GM12891 (cell line): ENCODE results near the gene CSF3.

Source experiments
- PAX5 ChIP-seq: IDR thresholded peaks from 2 replicates; pipeline ENCODE4 v1.6.1; 2011; ENCODE audit warnings: low read length, moderate library complexity, mild to moderate bottlenecking; ENCODE audit not compliant: insufficient read depth, severe bottlenecking
- POLR2A ChIP-seq: IDR thresholded peaks from 2 replicates; pipeline ENCODE4 v1.6.1; 2011; ENCODE audit warnings: low read depth, low read length, control low read depth
- POLR2AphosphoS5 ChIP-seq: IDR thresholded peaks from 2 replicates; pipeline ENCODE4 v1.6.1; 2011; ENCODE audit warnings: low read depth, low read length, control low read depth
- POU2F2 ChIP-seq: IDR thresholded peaks from 2 replicates; pipeline ENCODE4 v1.6.1; 2011; ENCODE audit warnings: low read depth, mild to moderate bottlenecking, control low read depth, low read length, moderate library complexity
- SPI1 ChIP-seq: IDR thresholded peaks from 2 replicates; pipeline ENCODE4 v1.6.1; 2011; ENCODE audit warnings: low read depth, low read length, control low read depth
- TAF1 ChIP-seq: IDR thresholded peaks from 2 replicates; pipeline ENCODE4 v1.6.1; 2011; ENCODE audit warnings: low read depth, low read length, control low read depth

DNA sequence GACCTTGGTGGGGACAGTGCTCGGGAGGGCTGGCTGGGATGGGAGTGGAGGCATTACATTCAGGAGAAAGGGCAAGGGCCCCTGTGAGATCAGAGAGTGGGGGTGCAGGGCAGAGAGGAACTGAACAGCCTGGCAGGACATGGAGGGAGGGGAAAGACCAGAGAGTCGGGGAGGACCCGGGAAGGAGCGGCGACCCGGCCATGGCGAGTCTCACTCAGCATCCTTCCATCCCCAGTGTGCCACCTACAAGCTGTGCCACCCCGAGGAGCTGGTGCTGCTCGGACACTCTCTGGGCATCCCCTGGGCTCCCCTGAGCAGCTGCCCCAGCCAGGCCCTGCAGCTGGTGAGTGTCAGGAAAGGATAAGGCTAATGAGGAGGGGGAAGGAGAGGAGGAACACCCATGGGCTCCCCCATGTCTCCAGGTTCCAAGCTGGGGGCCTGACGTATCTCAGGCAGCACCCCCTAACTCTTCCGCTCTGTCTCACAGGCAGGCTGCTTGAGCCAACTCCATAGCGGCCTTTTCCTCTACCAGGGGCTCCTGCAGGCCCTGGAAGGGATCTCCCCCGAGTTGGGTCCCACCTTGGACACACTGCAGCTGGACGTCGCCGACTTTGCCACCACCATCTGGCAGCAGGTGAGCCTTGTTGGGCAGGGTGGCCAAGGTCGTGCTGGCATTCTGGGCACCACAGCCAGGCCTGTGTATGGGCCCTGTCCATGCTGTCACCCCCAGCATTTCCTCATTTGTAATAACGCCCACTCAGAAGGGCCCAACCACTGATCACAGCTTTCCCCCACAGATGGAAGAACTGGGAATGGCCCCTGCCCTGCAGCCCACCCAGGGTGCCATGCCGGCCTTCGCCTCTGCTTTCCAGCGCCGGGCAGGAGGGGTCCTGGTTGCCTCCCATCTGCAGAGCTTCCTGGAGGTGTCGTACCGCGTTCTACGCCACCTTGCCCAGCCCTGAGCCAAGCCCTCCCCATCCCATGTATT is 1.1 kb downstream of the CSF3 start:
- no peak for TF ChIP-seq POLR2A
- no peak for TF ChIP-seq POLR2AphosphoS5
- TF ChIP-seq TAF1 = no peak
- TF ChIP-seq POU2F2 = no peak
- TF ChIP-seq PAX5 = no peak
- no peak for TF ChIP-seq SPI1
